K562 (cell line): ENCODE measurements around the gene SIGLEC11.

Source experiments
- E2F8 ChIP-seq: fragments of 450-650 bp; IDR thresholded peaks from 2 replicates; pipeline ENCODE4 v1.7.1; 2018; ENCODE audit warnings: mild to moderate bottlenecking, low read depth; ENCODE audit not compliant: partially characterized antibody
- MTA3 ChIP-seq: fragments of 450-650 bp; formaldehyde crosslinking; IDR thresholded peaks from 2 replicates; pipeline ENCODE4 v1.6.1; 2017; ENCODE audit warnings: mild to moderate bottlenecking, borderline replicate concordance
- PRMT5 ChIP-seq: sonication (generic); formaldehyde crosslinking; IDR thresholded peaks from 2 replicates; pipeline ENCODE4 v1.5.0; 2020; ENCODE audit warnings: missing genetic modification reagents
- THRA ChIP-seq: fragments of 450-650 bp; IDR thresholded peaks from 2 replicates; pipeline ENCODE4 v1.6.1; 2017; ENCODE audit warnings: mild to moderate bottlenecking, moderate library complexity
- TRIM28 ChIP-seq: fragments of 450-650 bp; IDR thresholded peaks from 2 replicates; pipeline ENCODE4 v1.6.1; 2017

GRCh38 chr19:50007947-50008346, 47.0 kb upstream of the SIGLEC11 start:
- TF ChIP-seq MTA3 (no peak), TRIM28 (no peak), PRMT5 (CRISPR knock-in tag) (no peak), E2F8 (no peak), THRA (no peak)
